Measurements from ENCODE around the gene HPCAL1. TPM values are rescaled to one million over a fixed set of nuclear protein-coding genes. Genes with fewer than 3 reads are reported as not detected.

Gene HPCAL1
- total and polyA plus RNA-seq, 2 of the 8 experiments (the other 6 are each of a cell fraction or from before 2014, with no cell fraction given): 5.8 to 8.6 TPM

DNA sequence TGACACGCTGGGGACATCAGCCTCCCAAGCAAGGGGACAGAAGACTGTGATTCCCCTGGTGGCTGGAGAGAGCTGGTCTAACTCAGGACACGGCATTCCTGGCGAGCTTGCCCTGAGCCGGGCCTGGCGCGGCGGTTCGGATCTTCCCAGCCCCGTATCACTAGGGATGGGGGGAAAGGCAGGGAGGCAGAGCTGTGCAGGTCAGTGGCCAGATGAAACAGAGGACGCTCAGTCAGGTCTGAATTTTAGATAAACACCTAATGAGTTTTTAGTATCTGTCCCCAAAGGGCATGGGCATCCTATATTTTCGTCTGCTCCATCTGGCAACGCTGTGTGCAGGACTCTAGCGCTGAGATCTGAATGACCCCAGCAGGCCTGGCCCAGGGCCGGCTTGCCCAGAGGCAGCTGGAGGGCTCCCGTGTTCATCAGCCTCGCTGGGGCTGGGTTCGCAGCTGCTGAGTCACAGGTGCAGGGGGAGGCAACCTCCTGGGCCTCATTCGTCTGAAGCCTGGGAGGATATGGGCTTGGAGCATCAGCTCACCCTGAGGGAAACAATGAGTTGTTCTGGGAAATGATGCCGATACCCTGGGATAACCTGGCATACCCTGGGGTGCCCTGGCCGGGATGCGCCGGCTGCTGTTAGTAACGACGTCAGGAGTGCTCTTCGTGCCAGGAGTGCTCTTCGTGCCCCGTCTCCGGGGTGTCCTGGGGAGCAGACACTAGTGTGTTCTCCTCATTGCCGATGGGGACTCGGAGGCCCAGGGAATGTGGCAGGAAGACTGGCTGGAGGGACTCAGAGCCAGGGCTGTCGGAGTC is 48.1 kb upstream of the HPCAL1 start:
- no peak for DNase-seq (ENCODE audit: low read depth in 1 of 2, low spot score in 2 of 2)
- Histone ChIP-seq H3K27ac (ENCODE audit: low read depth, low read length) (no peak overlapping the region), H2BK20ac (ENCODE audit: low read length) (no peak overlapping the region)

More for the DNA sequence above, 48.1 kb upstream of the HPCAL1 start:
- Histone ChIP-seq H3K79me2 (ENCODE audit: control insufficient read depth in 1 of 2, insufficient read depth in 2 of 2, low read length in 2 of 2) (no peaks in the 10 kb centered on the region), H2BK120ac (replicated peaks; ENCODE audit: low read depth, low read length) (no peak overlapping the region), H2AFZ (ENCODE audit: low read length) (no peak overlapping the region), H3K23me2 (ENCODE audit: low read depth, low read length) (no peaks in the 10 kb centered on the region; the same call in 1 of the 2 replicates), H4K91ac (replicated peaks; ENCODE audit: insufficient read length, low read length) (no peak overlapping the region), H3K14ac (ENCODE audit: insufficient read length) (no peak overlapping the region), H3K9ac (replicated peaks in 1 of 4; ENCODE audit: extremely low read depth in 1 of 4, low read depth in 3 of 4, low read length in 3 of 4) (no peak overlapping the region), H2BK5ac (ENCODE audit: low read depth, low read length) (no peak overlapping the region; the same call in 1 of the 2 replicates), H2BK15ac (ENCODE audit: low read length) (no peak overlapping the region), H3K4me1 (replicated peaks in 1 of 4; ENCODE audit: control insufficient read depth in 3 of 4, insufficient read depth in 4 of 4, low read length in 3 of 4) (no peaks in the 10 kb centered on the region), H3K4ac (replicated peaks; ENCODE audit: insufficient read length, low read depth, low read length) (no peak overlapping the region), H3K23ac (ENCODE audit: insufficient read length) (no peak overlapping the region), H3K79me1 (ENCODE audit: low read depth, low read length) (no peaks in the 10 kb centered on the region), H3K18ac (ENCODE audit: extremely low read depth, low read length) (no peak overlapping the region), H3K36me3 (ENCODE audit: control insufficient read depth in 2 of 4, insufficient read depth in 4 of 4, low read length in 3 of 4) (no peaks in the 10 kb centered on the region), H2BK12ac (ENCODE audit: low read depth, low read length) (no peak overlapping the region), H3K4me3 (ENCODE audit: extremely low read depth in 1 of 4, insufficient read depth in 2 of 4, low read depth in 3 of 4, low read length in 4 of 4) (no peak overlapping the region), H4K5ac (ENCODE audit: insufficient read length, low read depth, low read length) (no peak overlapping the region), H3K27me3 (replicated peaks in 1 of 4; ENCODE audit: control insufficient read depth in 3 of 4, extremely low read depth in 1 of 4, insufficient read depth in 3 of 4, low read length in 3 of 4) (no peaks in the 10 kb centered on the region), H3K56ac (replicated peaks; ENCODE audit: insufficient read length, low read depth, low read length) (no peak overlapping the region), H2AK5ac (ENCODE audit: low read depth, low read length) (no peak overlapping the region), H3K4me2 (ENCODE audit: insufficient read depth in 1 of 2, low read depth in 2 of 2, low read length in 2 of 2) (no peak overlapping the region), H4K20me1 (replicated peaks in 1 of 2; ENCODE audit: control insufficient read depth in 1 of 2, insufficient read depth in 2 of 2, low read length in 2 of 2) (no peaks in the 10 kb centered on the region), H4K8ac (ENCODE audit: extremely low read depth, insufficient read depth, low read length) (no peak overlapping the region; the same call in 1 of the 2 replicates), H3K9me3 (ENCODE audit: insufficient read depth in 2 of 2, low read depth in 1 of 2, low read length in 1 of 2) (no peaks in the 10 kb centered on the region)
- WGBS, 2 experiments (ENCODE audit: extremely low coverage in 1 of 2, insufficient coverage in 1 of 2, insufficient read length in 1 of 2, insufficient replicate concordance in 2 of 2, low coverage in 1 of 2, low lambda C conversion rate in 2 of 2, missing lambda C conversion rate in 1 of 2): 91% methylated on average over 31 of the region's 31 CpGs; no CpG with 5 or more reads in 1 of the 2 experiments
- CTCF ChIA-PET (ENCODE audit: partially characterized antibody): interaction anchor here (0.6 to 3.6 kb wide), 12 partner anchors 7 to 229 kb away, joined by 3 to 22 read pairs (median 4); no protein-coding TSS in a partner anchor
- no peak for TF ChIP-seq MAX (IDR thresholded peaks at IDR 0.05)
- no peak for TF ChIP-seq JUND (IDR thresholded peaks at IDR 0.05; ENCODE audit: low read length)
- TF ChIP-seq EZH2 (IDR thresholded peaks at IDR 0.05; ENCODE audit: low read depth, low read length, severe bottlenecking): no peak
- TF ChIP-seq SP1 (IDR thresholded peaks at IDR 0.05; ENCODE audit: low read depth, low read length): no peak
- POLR2A ChIA-PET (ENCODE audit: partially characterized antibody): no interaction called here
- FAIRE-seq: no peak
